Transverse colon (tissue), 4 donors: ENCODE data around the gene KLHL22. TPM values are rescaled to one million over a fixed set of nuclear protein-coding genes. Genes with fewer than 3 reads are reported as not detected.

ENCODE experiments used
- DNase-seq: peaks from one replicate; pipeline ENCODE4 v3.0.0-alpha.2; 2019
- H3K27ac ChIP-seq, 4 donors: fragments of 200-600 bp; sonication (generic); 2 replicates each; pipeline ENCODE4 v1.5.1; 2016 to 2018; ENCODE audit warnings: inconsistent platforms in 4 of 4
- H3K27me3 ChIP-seq: fragments of 200-600 bp; sonication (generic); 2 replicates; pipeline ENCODE4 v1.5.1; 2017; ENCODE audit warnings: inconsistent platforms
- H3K36me3 ChIP-seq, 4 donors: fragments of 200-600 bp; sonication (generic); 2 replicates each; pipeline ENCODE4 v1.5.1; 2017 to 2019; ENCODE audit warnings: inconsistent platforms in 4 of 4
- H3K4me1 ChIP-seq, 4 donors: fragments of 200-600 bp; sonication (generic); 2 replicates each; pipeline ENCODE4 v1.5.1; 2017 to 2020; ENCODE audit warnings: inconsistent platforms in 4 of 4
- H3K4me3 ChIP-seq, 4 donors: fragments of 200-600 bp; sonication (generic); 1 replicate in 1 of 4; 2 replicates in 3 of 4; pipeline versions ENCODE4 v1.5.1 to v1.6.1; 2017 to 2019; ENCODE audit warnings: inconsistent platforms in 4 of 4
- H3K9me3 ChIP-seq, 2 donors: fragments of 200-600 bp; sonication (generic); 2 replicates each; pipeline ENCODE4 v1.5.1; 2017 to 2019; ENCODE audit warnings: inconsistent platforms in 2 of 2
- CTCF ChIP-seq, 5 experiments: fragments of 200-600 bp in 3 of 5; fragments of 450-650 bp in 2 of 5; sonication (generic) in 3 of 5; IDR thresholded peaks; 1 replicate in 2 of 5; 2 replicates in 3 of 5; pipeline ENCODE4 v1.5.1; 2016 to 2017; ENCODE audit warnings: antibody characterized with exemption in 5 of 5, inconsistent platforms in 3 of 5, mild to moderate bottlenecking in 2 of 5, moderate library complexity in 1 of 5
- EP300 ChIP-seq: sonication (generic); formaldehyde crosslinking; IDR thresholded peaks from one replicate; pipeline ENCODE4 v1.6.1; 2017; ENCODE audit warnings: antibody characterized with exemption, low read depth
- POLR2A ChIP-seq: fragments of 450-650 bp; IDR thresholded peaks from one replicate; pipeline ENCODE4 v1.6.1; 2016; ENCODE audit warnings: antibody characterized with exemption, mild to moderate bottlenecking, moderate library complexity
- POLR2AphosphoS5 ChIP-seq, 3 donors: sonication (generic); formaldehyde crosslinking; IDR thresholded peaks; one replicate each; pipeline ENCODE4 v1.6.1; 2016; ENCODE audit warnings: antibody characterized with exemption in 3 of 3
- WGBS, 2 donors: methylation state at CpG; one replicate each; pipeline ENCODE4 v1.1.5; 2018; ENCODE audit warnings: low coverage in 1 of 2; 5-methylcytosine and 5-hydroxymethylcytosine counted together
- in situ Hi-C, 4 donors: fragments of 200-750 bp; cut with MboI; loops; one replicate each; pipeline versions ENCODE4 v1.15.0 to v1.15.1; 2017; ENCODE audit warnings: low sequenced_read_pairs in 3 of 4, low pct_ligation_motif_present in 1 of 4, low pct_unique_long_range_greater_than_20kb in 1 of 4
- intact Hi-C: fragments of 100-400 bp; cut with DNase I; formaldehyde crosslinking; loops from one replicate; pipeline ENCODE4 v1.15.1; 2023; ENCODE audit warnings: low total_unique reads
- total RNA-seq, 4 donors: library from RNA; depleted of rRNA; stranded (reverse); fragments of >200 nt; gene quantifications; one replicate each; pipeline ENCODE4 v1.1.0, GENCODE V29; 2016

The KLHL22 gene
- total RNA-seq, 4 donors from 2014 or later: 12.7 to 75.9 (median 16.9) TPM

DNA sequence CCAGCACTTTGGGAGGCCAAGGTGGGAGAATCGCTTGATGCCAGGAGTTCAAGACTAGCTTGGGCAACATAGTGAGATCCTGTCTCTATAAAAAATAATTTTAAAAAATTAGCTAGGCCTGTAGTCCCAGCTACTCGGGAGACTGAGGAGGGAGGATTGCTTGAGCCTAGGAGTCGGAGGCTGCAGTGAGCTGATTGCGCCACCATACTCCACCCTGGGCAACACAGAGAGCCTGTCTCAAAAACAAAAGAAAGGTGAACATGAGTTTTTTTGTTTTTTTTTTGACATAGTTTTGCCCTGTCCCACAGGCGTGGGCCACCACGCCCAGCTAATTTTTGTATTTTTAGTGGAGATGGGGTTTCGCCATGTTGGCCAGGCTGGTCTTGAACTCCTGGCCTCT, 29.5 kb upstream of the KLHL22 start:
- in situ Hi-C loops (no loop called here), intact Hi-C loops (no loop called here)
- Histone ChIP-seq H3K36me3 (peaks cover 0 to 7% (median 0%) of the 10 kb centered on the region in 4 donors), H3K9me3 (no peaks in the 10 kb centered on the region), H3K4me1 (peaks cover 18 to 37% (median 26%) of the 10 kb centered on the region in 4 donors), H3K27me3 (no peaks in the 10 kb centered on the region), H3K27ac (no peak overlapping the region), H3K4me3 (no peak overlapping the region)
- 97 to 100% methylated on average over 1 to 7 of the region's 7 CpGs for WGBS, 2 donors
- DNase-seq: no peak
- TF ChIP-seq POLR2AphosphoS5 (IDR thresholded peaks at IDR 0.05) (no peak), CTCF (IDR thresholded peaks at IDR 0.05) (no peak), EP300 (no peak), POLR2A (no peak)

DNA sequence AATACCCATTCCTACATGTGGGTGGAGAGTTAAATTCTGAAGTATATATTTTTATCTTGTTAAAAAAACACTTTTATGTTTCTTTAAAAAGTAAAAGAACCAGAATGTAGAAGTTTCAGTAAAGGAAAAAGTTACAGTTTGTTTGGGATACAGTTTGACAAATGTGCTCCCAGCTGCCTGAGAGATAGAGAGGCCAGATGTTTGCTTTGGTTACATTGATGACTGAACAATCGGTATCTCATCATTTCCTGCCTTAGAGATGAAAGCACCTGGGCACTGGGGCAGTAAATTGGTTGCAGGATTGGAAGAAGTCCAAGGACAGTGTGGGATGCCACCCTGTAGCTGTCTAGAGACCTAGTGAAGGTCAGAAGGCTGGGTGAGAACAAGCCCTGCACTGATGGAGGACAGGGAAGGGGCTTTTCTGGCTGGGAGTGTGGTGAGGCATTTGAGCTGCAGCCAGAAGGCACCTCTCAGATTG, 28.4 kb upstream of the KLHL22 start:
- intact Hi-C loops (no loop called here), in situ Hi-C loops (no loop called here)
- H3K4me3 ChIP-seq: no peak overlapping the region
- peaks cover 0 to 7% (median 0%) of the 10 kb centered on the region in 4 donors for H3K36me3 ChIP-seq
- H3K27me3 ChIP-seq: no peaks in the 10 kb centered on the region
- DNase-seq: no peak
- 0 to 3% methylated on average over 1 of the region's 1 CpG for WGBS, 2 donors
- no peak for TF ChIP-seq CTCF (IDR thresholded peaks at IDR 0.05)
- TF ChIP-seq POLR2A: no peak
- TF ChIP-seq POLR2AphosphoS5 (IDR thresholded peaks at IDR 0.05): no peak
- no peak for TF ChIP-seq EP300
- no peaks in the 10 kb centered on the region for H3K9me3 ChIP-seq
- H3K27ac ChIP-seq: peak overlapping the region in 3 of 4 donors; percentile 16 to 23 (median 21)
- H3K4me1 ChIP-seq: peaks cover 13 to 36% (median 21%) of the 10 kb centered on the region in 4 donors

DNA sequence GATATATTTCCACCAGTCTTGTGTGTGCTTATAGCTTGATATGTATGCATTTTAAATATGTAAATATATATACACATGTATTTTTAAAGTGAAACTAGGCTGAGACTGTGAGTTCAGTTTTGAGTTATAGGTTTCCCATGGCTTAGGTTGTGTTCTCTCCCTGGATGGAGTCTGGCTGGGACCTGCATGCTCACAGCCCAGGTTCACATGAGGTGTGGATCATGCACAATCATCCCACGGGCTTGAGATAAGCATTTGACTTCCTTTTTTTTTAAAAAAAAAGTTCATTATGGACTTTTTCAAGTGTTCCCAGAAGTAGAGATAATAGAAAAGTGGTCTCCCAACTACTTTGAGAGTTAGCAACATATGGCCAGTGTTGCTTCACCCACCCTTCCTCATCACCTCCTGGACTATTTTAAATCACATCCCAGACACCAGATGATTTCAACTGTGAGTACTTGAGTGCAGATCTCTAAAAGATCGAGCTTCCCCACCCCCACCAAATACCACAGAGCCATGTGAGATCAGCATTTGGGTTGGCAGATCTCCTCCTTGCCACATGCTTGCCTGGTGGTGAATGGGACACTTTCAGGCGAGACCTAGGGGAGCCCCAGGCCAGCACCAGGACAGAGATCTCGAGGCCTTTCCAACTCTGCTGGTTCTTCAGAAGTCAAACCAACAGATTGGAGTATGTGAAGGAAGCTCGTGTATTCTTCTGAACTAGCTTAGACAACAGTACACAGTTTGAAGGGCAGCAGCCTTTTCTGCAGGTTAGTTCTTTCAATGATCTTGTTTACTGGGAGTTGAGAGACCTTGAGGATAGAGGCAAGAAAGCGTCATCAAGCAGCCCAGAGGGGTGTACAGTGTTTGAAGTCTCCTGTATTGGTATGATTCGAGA, 27.7 kb upstream of the KLHL22 start:
- in situ Hi-C loops: no loop called here
- Histone ChIP-seq H3K4me3 (no peak overlapping the region), H3K27ac (peak overlapping the region in 3 of 4 donors; percentile 16 to 23 (median 21))

More for the DNA sequence above, 27.7 kb upstream of the KLHL22 start:
- H3K9me3 ChIP-seq: no peaks in the 10 kb centered on the region
- 32 to 50% methylated on average over 4 to 7 of the region's 7 CpGs for WGBS, 2 donors
- intact Hi-C loops: no loop called here
- DNase-seq: no peak
- H3K36me3 ChIP-seq: peaks cover 0 to 7% (median 0%) of the 10 kb centered on the region in 4 donors
- peaks cover 13 to 36% (median 21%) of the 10 kb centered on the region in 4 donors for H3K4me1 ChIP-seq
- no peak for TF ChIP-seq POLR2A
- TF ChIP-seq POLR2AphosphoS5 (IDR thresholded peaks at IDR 0.05): no peak
- no peak for TF ChIP-seq CTCF (IDR thresholded peaks at IDR 0.05)
- TF ChIP-seq EP300: no peak
- no peaks in the 10 kb centered on the region for H3K27me3 ChIP-seq
